IMR-90 (cell line): Measurements from ENCODE around the gene FAH. TPM values are rescaled to one million over a fixed set of nuclear protein-coding genes. Genes with fewer than 3 reads are reported as not detected.

ENCODE experiments used
- ATAC-seq: fragments of 200-7000 bp; cut with Tn5 transposase; 2 replicates; pipeline ENCODE4 v1.9.1; 2020; ENCODE audit warnings: low read depth, mild to moderate bottlenecking, moderate library complexity
- BruUV-seq: library from RNA; stranded (reverse); fragments of 400-500 nt; replicated peaks from 2 replicates; lab custom pipeline; 2021; lab: Mats Ljungman, UMichigan
- CTCF ChIA-PET: fragments of 300-600 bp; formaldehyde crosslinking; extraction: SDS; loops from one replicate; lab custom pipeline; 2021; ENCODE audit warnings: antibody characterized with exemption; lab: Yijun Ruan, JAX
- POLR2A ChIA-PET: fragments of 300-600 bp; sonication (Branson Sonifier 250); formaldehyde crosslinking; loops from one replicate; lab custom pipeline; 2022; ENCODE audit warnings: antibody characterized with exemption; ENCODE audit not compliant: unreplicated experiment; lab: Charles Lee
- DNase-seq: peaks from one replicate; pipeline ENCODE4 v3.0.0; 2013
- H2AFZ ChIP-seq: replicated peaks from 2 replicates; pipeline ENCODE3; 2013; ENCODE audit warnings: low read length, mild to moderate bottlenecking; ENCODE audit not compliant: poor library complexity
- H2AK5ac ChIP-seq: 2 replicates; pipeline ENCODE4 v1.6.1; 2013; ENCODE audit warnings: low read depth, low read length, inconsistent platforms
- H2AK9ac ChIP-seq: replicated peaks from 2 replicates; pipeline ENCODE3; 2013; ENCODE audit warnings: mild to moderate bottlenecking, low read depth, low read length, moderate library complexity; ENCODE audit not compliant: poor library complexity
- H2BK120ac ChIP-seq: 2 replicates; pipeline ENCODE4 v1.6.1; 2013; ENCODE audit warnings: low read depth, low read length, inconsistent platforms
- H2BK15ac ChIP-seq: 3 replicates; pipeline ENCODE4 v1.6.1; 2013; ENCODE audit warnings: low read depth, low read length, inconsistent platforms
- H2BK20ac ChIP-seq: 2 replicates; pipeline ENCODE4 v1.6.1; 2013; ENCODE audit warnings: low read depth, mild to moderate bottlenecking, inconsistent platforms, low read length, moderate library complexity
- H2BK5ac ChIP-seq: 2 replicates; pipeline ENCODE4 v1.6.1; 2013; ENCODE audit warnings: mild to moderate bottlenecking, low read depth, low read length, inconsistent platforms; ENCODE audit not compliant: poor library complexity, severe bottlenecking
- H3K14ac ChIP-seq: replicated peaks from 2 replicates; pipeline ENCODE4 v1.6.1; 2013; ENCODE audit warnings: low read depth, low read length, inconsistent platforms
- H3K18ac ChIP-seq: 2 replicates; pipeline ENCODE4 v1.6.1; 2013; ENCODE audit warnings: low read depth, low read length, control low read depth
- H3K23ac ChIP-seq: 2 replicates; pipeline ENCODE4 v1.6.1; 2013; ENCODE audit warnings: low read depth, low read length, inconsistent platforms
- H3K27ac ChIP-seq: 2 replicates; pipeline ENCODE4 v1.5.1; 2013; ENCODE audit warnings: mild to moderate bottlenecking, control low read depth, low read length; ENCODE audit not compliant: insufficient read depth
- H3K27me3 ChIP-seq: 2 replicates; pipeline ENCODE4 v1.6.1; 2013; ENCODE audit warnings: low read length; ENCODE audit not compliant: control insufficient read depth, insufficient read depth
- H3K36me3 ChIP-seq: 2 replicates; pipeline ENCODE4 v1.6.1; 2013; ENCODE audit warnings: low read length, mixed read lengths; ENCODE audit not compliant: control insufficient read depth, insufficient read depth
- H3K4ac ChIP-seq: 2 replicates; pipeline ENCODE4 v1.6.1; 2013; ENCODE audit warnings: low read depth, low read length, inconsistent platforms
- H3K4me1 ChIP-seq: 2 replicates; pipeline ENCODE4 v1.6.1; 2013; ENCODE audit warnings: low read length, mixed read lengths; ENCODE audit not compliant: control insufficient read depth, insufficient read depth
- H3K4me2 ChIP-seq: 2 replicates; pipeline ENCODE4 v1.6.1; 2013; ENCODE audit warnings: low read depth, mild to moderate bottlenecking, control low read depth, low read length, moderate library complexity
- H3K4me3 ChIP-seq: 2 replicates; pipeline ENCODE4 v1.5.1; 2013; ENCODE audit warnings: low read depth, mild to moderate bottlenecking, control low read depth, low read length, moderate library complexity; ENCODE audit not compliant: insufficient read depth
- H3K56ac ChIP-seq: 2 replicates; pipeline ENCODE4 v1.6.1; 2013; ENCODE audit warnings: low read length, inconsistent platforms; ENCODE audit not compliant: insufficient read depth; ENCODE audit errors: extremely low read depth
- H3K79me1 ChIP-seq, 2 experiments: 2 replicates each; pipeline ENCODE4 v1.6.1; 2013; ENCODE audit warnings: low read length in 2 of 2, inconsistent platforms in 1 of 2, low read depth in 1 of 2
- H3K9ac ChIP-seq: 2 replicates; pipeline ENCODE4 v1.6.1; 2013; ENCODE audit warnings: low read depth, low read length, control low read depth
- H3K9me1 ChIP-seq: 2 replicates; pipeline ENCODE4 v1.6.1; 2013; ENCODE audit warnings: low read length, inconsistent platforms; ENCODE audit not compliant: insufficient read depth
- H3K9me3 ChIP-seq: 2 replicates; pipeline ENCODE4 v1.6.1; 2013; ENCODE audit warnings: low read length; ENCODE audit not compliant: control insufficient read depth, insufficient read depth
- H4K20me1 ChIP-seq: 2 replicates; pipeline ENCODE4 v1.6.1; 2013; ENCODE audit warnings: low read length, inconsistent platforms; ENCODE audit not compliant: insufficient read depth
- H4K5ac ChIP-seq: 2 replicates; pipeline ENCODE4 v1.6.1; 2013; ENCODE audit warnings: mild to moderate bottlenecking, low read depth, low read length, control low read depth
- H4K8ac ChIP-seq, 2 experiments: 2 replicates each; pipeline ENCODE4 v1.6.1; 2013; ENCODE audit warnings: low read depth in 2 of 2, low read length in 2 of 2, control low read depth in 1 of 2, inconsistent platforms in 1 of 2
- H4K91ac ChIP-seq: 2 replicates; pipeline ENCODE4 v1.6.1; 2013; ENCODE audit warnings: low read depth, low read length, inconsistent platforms; ENCODE audit not compliant: insufficient read depth
- BHLHE40 ChIP-seq: fragments of 150-350 bp; IDR thresholded peaks from 2 replicates; pipeline ENCODE4 v1.6.1; 2016; ENCODE audit warnings: mild to moderate bottlenecking, low read depth, low read length
- CEBPB ChIP-seq: IDR thresholded peaks from 2 replicates; pipeline ENCODE4 v1.6.1; 2012; ENCODE audit warnings: low read depth, low read length, improper control_type of control experiment
- CHD1 ChIP-seq: IDR thresholded peaks from 2 replicates; pipeline ENCODE4 v1.6.1; 2012; ENCODE audit warnings: low read depth, low read length, improper control_type of control experiment
- FOS ChIP-seq: fragments of 150-350 bp; IDR thresholded peaks from 2 replicates; pipeline ENCODE4 v1.6.1; 2016; ENCODE audit warnings: low read depth, low read length
- MAFK ChIP-seq: IDR thresholded peaks from 2 replicates; pipeline ENCODE4 v1.6.1; 2012; ENCODE audit warnings: low read depth, low read length, improper control_type of control experiment
- MAZ ChIP-seq: IDR thresholded peaks from 2 replicates; pipeline ENCODE4 v1.6.1; 2012; ENCODE audit warnings: low read depth, mild to moderate bottlenecking, low read length, improper control_type of control experiment, moderate library complexity, borderline replicate concordance
- MXI1 ChIP-seq: IDR thresholded peaks from 2 replicates; pipeline ENCODE4 v1.6.1; 2012; ENCODE audit warnings: low read depth, mild to moderate bottlenecking, low read length, moderate library complexity, borderline replicate concordance
- NFE2L2 ChIP-seq: fragments of 150-350 bp; IDR thresholded peaks from 2 replicates; pipeline ENCODE4 v1.6.1; 2016; ENCODE audit warnings: low read depth, mild to moderate bottlenecking, low read length
- POLR2A ChIP-seq: IDR thresholded peaks from 2 replicates; pipeline ENCODE4 v1.6.1; 2012; ENCODE audit warnings: mild to moderate bottlenecking, low read depth, low read length
- RAD21 ChIP-seq: IDR thresholded peaks from 2 replicates; pipeline ENCODE4 v1.6.1; 2012; ENCODE audit warnings: low read length, improper control_type of control experiment
- RCOR1 ChIP-seq: IDR thresholded peaks from 2 replicates; pipeline ENCODE4 v1.6.1; 2012; ENCODE audit warnings: mild to moderate bottlenecking, low read length, improper control_type of control experiment; ENCODE audit not compliant: insufficient replicate concordance
- RFX5 ChIP-seq: IDR thresholded peaks from 2 replicates; pipeline ENCODE4 v1.8.0; 2012; ENCODE audit warnings: low read depth, mild to moderate bottlenecking, low read length, moderate library complexity
- SMC3 ChIP-seq: fragments of 150-350 bp; IDR thresholded peaks from 2 replicates; pipeline ENCODE4 v1.6.1; 2016; ENCODE audit warnings: low read depth, mild to moderate bottlenecking, antibody characterized with exemption, low read length, moderate library complexity
- WGBS, 2 experiments: methylation state at CpG; one replicate each; pipeline versions ENCODE4 v1.1.5 to v1.1.7; 2013; ENCODE audit warnings: missing lambda C conversion rate in 2 of 2; ENCODE audit not compliant: insufficient read length in 1 of 2; ENCODE audit errors: extremely low coverage in 2 of 2; 5-methylcytosine and 5-hydroxymethylcytosine counted together
- dilution Hi-C: fragments of 300-500 bp; cut with HindIII; formaldehyde crosslinking; loops from one replicate; pipeline ENCODE4 v1.14.3; 2018; ENCODE audit warnings: low sequenced_read_pairs; ENCODE audit not compliant: unreplicated experiment
- in situ Hi-C: fragments of 300-500 bp; cut with MboI; formaldehyde crosslinking; loops from 3 replicates; pipeline ENCODE4 v1.14.3; 2019; ENCODE audit warnings: low sequenced_read_pairs, inconsistent platforms, mixed read lengths
- intact Hi-C: fragments of 100-400 bp; cut with micrococcal nuclease; formaldehyde crosslinking; loops from 2 replicates; pipeline ENCODE4 v1.10.0; 2022
- polyA plus RNA-seq, 3 experiments: library from polyadenylated mRNA; depleted of rRNA; stranded (reverse); fragments of >200 nt; gene quantifications; 2 replicates each; pipeline ENCODE4 v1.2.3, GENCODE V29; 2012; ENCODE audit warnings: low replicate concordance in 1 of 3
- total RNA-seq: library from RNA; depleted of rRNA; stranded (reverse); fragments of >200 nt; gene quantifications from 2 replicates; pipeline ENCODE4 v1.2.3, GENCODE V29; 2012
- TF ChIP-seq, protein P1 (sequence below): fragments of 150-350 bp; IDR thresholded peaks from 2 replicates; pipeline ENCODE4 v1.6.1; 2017; ENCODE audit warnings: mild to moderate bottlenecking, antibody characterized with exemption, low read length, low read depth
- TF ChIP-seq, protein P2 (sequence below): conservative IDR thresholded peaks from 2 replicates; pipeline ENCODE4 v1.5.1; 2012; ENCODE audit warnings: mild to moderate bottlenecking, low read depth, low read length, improper control_type of control experiment
- TF ChIP-seq, protein P3 (sequence below): fragments of 150-350 bp; IDR thresholded peaks from 2 replicates; pipeline ENCODE4 v1.6.1; 2016; ENCODE audit warnings: low read depth, mild to moderate bottlenecking, low read length, moderate library complexity, borderline replicate concordance

The FAH gene
- total and polyA plus RNA-seq, 2 of the 4 experiments (the other 2 are of a cell fraction) = 43.1 to 48.6 TPM

DNA sequence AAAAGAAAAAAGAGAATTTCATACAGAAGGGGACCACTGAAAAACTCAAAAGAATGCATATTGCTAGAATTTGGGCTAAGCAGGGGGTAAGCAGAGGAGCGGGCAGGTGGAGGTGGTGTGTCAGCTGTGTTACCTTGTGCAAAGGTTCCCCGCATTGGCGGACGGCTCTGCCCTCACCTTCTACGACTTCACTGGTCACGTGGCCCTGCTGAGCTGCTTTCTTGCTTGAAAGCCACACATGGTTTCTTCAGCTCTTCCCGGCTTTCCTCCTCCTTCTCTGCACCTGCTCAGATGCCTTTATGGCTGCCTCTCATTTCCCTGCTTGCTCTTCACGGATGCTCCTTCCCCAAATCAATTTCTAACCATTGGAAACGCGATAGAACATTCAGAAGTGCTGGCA, 30.5 kb downstream of the FAH start:
- dilution Hi-C loops (no loop called here), intact Hi-C loops (loop anchor here (2.0 kb wide), 1 partner anchor 595 kb away; the partner anchor contains the start of gene CEMIP), in situ Hi-C loops (no loop called here)
- Histone ChIP-seq H3K4me2 (no peak overlapping the region), H3K14ac (no peak overlapping the region), H3K36me3 (peaks cover 42% of the 10 kb centered on the region), H4K5ac (no peak overlapping the region), H3K4me3 (no peak overlapping the region), H2BK20ac (peak overlapping the region; percentile 10; the same call in 1 of the 2 replicates), H4K91ac (no peak overlapping the region), H4K20me1 (no peaks in the 10 kb centered on the region), H3K9me1 (peaks cover 36% of the 10 kb centered on the region), H2BK120ac (no peak overlapping the region), H3K27ac (no peak overlapping the region), H3K9me3 (no peaks in the 10 kb centered on the region), H3K4ac (peak overlapping the region; percentile 8), H2AK5ac (0 out of 2 replicates have a peak overlapping the region, but pooled peaks have one; percentile 17), H3K27me3 (no peaks in the 10 kb centered on the region), H2AK9ac (no peak overlapping the region), H4K8ac (no peak overlapping the region), H3K4me1 (peaks cover 13% of the 10 kb centered on the region), H2BK15ac (no peak overlapping the region), H3K18ac (no peak overlapping the region), H3K56ac (no peak overlapping the region), H3K79me1 (peaks cover 3 to 7% of the 10 kb centered on the region in 2 experiments), H2AFZ (no peak overlapping the region), H3K9ac (no peak overlapping the region), H2BK5ac (no peak overlapping the region), H3K23ac (no peak overlapping the region)
- DNase-seq = no peak
- no peak for ATAC-seq
- ChIA-PET POLR2A (no interaction called here), CTCF (no interaction called here)
- BruUV-seq = no TSS peak
- 94% methylated on average over 5 of the region's 10 CpGs; no CpG with 5 or more reads in 1 of the 2 experiments for WGBS, 2 experiments
- TF ChIP-seq MAZ (no peak), NFE2L2 (no peak), CHD1 (no peak), MAFK (no peak), RCOR1 (no peak), CEBPB (no peak), POLR2A (no peak), BHLHE40 (no peak), SMC3 (no peak), RFX5 (no peak), FOS (no peak), MXI1 (no peak), RAD21 (no peak)
- TF ChIP-seq, protein P1, sequence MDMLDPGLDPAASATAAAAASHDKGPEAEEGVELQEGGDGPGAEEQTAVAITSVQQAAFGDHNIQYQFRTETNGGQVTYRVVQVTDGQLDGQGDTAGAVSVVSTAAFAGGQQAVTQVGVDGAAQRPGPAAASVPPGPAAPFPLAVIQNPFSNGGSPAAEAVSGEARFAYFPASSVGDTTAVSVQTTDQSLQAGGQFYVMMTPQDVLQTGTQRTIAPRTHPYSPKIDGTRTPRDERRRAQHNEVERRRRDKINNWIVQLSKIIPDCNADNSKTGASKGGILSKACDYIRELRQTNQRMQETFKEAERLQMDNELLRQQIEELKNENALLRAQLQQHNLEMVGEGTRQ = no peak
- TF ChIP-seq, protein P2, sequence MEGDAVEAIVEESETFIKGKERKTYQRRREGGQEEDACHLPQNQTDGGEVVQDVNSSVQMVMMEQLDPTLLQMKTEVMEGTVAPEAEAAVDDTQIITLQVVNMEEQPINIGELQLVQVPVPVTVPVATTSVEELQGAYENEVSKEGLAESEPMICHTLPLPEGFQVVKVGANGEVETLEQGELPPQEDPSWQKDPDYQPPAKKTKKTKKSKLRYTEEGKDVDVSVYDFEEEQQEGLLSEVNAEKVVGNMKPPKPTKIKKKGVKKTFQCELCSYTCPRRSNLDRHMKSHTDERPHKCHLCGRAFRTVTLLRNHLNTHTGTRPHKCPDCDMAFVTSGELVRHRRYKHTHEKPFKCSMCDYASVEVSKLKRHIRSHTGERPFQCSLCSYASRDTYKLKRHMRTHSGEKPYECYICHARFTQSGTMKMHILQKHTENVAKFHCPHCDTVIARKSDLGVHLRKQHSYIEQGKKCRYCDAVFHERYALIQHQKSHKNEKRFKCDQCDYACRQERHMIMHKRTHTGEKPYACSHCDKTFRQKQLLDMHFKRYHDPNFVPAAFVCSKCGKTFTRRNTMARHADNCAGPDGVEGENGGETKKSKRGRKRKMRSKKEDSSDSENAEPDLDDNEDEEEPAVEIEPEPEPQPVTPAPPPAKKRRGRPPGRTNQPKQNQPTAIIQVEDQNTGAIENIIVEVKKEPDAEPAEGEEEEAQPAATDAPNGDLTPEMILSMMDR = no peak
- TF ChIP-seq, protein P3, sequence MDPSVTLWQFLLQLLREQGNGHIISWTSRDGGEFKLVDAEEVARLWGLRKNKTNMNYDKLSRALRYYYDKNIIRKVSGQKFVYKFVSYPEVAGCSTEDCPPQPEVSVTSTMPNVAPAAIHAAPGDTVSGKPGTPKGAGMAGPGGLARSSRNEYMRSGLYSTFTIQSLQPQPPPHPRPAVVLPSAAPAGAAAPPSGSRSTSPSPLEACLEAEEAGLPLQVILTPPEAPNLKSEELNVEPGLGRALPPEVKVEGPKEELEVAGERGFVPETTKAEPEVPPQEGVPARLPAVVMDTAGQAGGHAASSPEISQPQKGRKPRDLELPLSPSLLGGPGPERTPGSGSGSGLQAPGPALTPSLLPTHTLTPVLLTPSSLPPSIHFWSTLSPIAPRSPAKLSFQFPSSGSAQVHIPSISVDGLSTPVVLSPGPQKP = no peak
